ENCODE data around the gene INHBC. TPM values are rescaled to one million over a fixed set of nuclear protein-coding genes. Genes with fewer than 3 reads are reported as not detected.
A peak's percentile ranks its signal among the peaks of the same experiment; 100 is the strongest.

The INHBC gene
- total and polyA plus RNA-seq, 10 donors: 0.19 TPM; not detected in 9

DNA sequence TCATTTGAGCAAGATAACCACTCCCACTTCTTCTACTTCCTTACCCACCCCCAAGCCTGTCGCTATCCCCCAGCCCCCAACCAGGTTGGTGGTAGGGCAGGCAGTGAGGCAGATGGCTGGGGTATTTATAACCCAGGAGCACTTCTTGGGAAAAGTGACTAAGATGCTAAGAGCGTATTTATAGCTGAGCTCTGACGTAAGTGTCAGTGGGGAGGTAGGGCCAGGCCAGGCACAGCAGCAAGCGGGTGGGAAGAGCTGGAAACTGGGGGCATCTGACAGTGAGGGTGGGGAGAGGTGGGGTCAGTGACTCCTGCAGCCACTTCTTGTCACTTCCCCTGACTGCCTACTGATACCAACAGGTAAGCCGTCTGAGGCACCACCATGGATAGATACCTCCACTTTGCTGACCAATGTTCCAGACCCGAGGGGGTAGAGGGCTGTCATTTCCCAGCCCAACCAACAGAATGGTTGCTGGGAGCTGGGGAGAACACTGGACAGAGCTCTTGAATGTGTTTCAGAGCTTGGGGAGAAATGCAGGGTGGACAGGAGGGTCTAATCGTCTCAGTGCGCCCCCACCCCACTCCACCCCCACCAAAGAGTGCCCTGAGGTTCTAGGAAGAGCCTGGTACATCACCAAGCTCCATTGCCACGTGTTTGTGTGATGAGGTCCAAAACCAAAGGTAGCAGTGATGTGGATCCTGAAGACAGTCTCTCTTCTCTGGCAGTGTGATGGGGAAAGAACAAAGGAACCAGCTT lies 17.8 kb downstream of the INHBC start:
- Histone ChIP-seq H3K4me1 (peaks cover 0 to 23% (median 4%) of the 10 kb centered on the region in 6 donors), H3K9me3 (no peaks in the 10 kb centered on the region), H3K4me3 (no peak overlapping the region), H3K27me3 (replicated peaks in 1 of 7) (peaks cover 0 to 7% (median 0%) of the 10 kb centered on the region in 7 donors), H3K27ac (no peak overlapping the region), H3K36me3 (no peaks in the 10 kb centered on the region)
- intact Hi-C loops (cut with DNase I; ENCODE audit: low total_unique reads): loop anchor here (5.0 kb wide), 1 partner anchor 190 kb away; no protein-coding TSS in a partner anchor
- peak; percentile 42 for DNase-seq
- 30 to 45% (median 40%) methylated on average over 9 of the region's 9 CpGs for WGBS, 5 donors
- TF ChIP-seq POLR2A (IDR thresholded peaks at IDR 0.05) (no peak), POLR2AphosphoS5 (IDR thresholded peaks at IDR 0.05) (no peak)
- TF ChIP-seq, protein P1, sequence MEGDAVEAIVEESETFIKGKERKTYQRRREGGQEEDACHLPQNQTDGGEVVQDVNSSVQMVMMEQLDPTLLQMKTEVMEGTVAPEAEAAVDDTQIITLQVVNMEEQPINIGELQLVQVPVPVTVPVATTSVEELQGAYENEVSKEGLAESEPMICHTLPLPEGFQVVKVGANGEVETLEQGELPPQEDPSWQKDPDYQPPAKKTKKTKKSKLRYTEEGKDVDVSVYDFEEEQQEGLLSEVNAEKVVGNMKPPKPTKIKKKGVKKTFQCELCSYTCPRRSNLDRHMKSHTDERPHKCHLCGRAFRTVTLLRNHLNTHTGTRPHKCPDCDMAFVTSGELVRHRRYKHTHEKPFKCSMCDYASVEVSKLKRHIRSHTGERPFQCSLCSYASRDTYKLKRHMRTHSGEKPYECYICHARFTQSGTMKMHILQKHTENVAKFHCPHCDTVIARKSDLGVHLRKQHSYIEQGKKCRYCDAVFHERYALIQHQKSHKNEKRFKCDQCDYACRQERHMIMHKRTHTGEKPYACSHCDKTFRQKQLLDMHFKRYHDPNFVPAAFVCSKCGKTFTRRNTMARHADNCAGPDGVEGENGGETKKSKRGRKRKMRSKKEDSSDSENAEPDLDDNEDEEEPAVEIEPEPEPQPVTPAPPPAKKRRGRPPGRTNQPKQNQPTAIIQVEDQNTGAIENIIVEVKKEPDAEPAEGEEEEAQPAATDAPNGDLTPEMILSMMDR (IDR thresholded peaks at IDR 0.05 in 8 of 11, conservative IDR thresholded peaks at IDR 0.05 in 3 of 11): no peak

DNA sequence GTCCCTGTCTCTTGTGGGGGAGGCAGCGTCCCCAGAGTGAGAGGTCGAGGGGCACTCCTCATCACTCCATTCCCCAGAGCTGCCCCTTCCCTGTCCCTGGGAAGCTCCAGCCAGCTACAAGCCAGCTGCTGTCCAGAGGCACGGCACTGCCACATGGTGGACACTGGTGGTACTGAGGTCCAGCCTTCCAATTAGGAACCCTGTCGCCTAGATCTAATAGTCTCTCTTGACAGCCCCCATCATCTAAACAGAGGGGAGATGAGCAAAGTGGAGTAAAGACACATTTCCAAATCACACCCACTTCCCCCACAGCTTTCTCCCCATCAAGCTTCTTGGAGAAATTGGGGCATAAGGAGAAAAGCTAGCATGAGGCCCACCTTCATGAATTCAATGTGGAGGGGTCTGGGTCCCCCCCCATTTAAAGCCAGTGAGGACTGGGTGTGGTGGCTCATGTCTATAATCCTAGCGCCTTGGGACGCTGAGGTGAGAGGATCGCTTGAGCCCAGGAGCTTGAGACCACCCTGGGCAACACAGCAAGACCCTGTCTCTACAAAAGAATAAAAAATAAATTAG lies 18.4 kb downstream of the INHBC start:
- peaks cover 0 to 23% (median 4%) of the 10 kb centered on the region in 6 donors for H3K4me1 ChIP-seq
- DNase-seq: peak; percentile 90
- WGBS, 5 donors: 23 to 35% (median 30%) methylated on average over 5 to 7 of the region's 7 CpGs
- H3K27ac ChIP-seq: no peak overlapping the region
- H3K4me3 ChIP-seq: no peak overlapping the region
- intact Hi-C loops (cut with DNase I; ENCODE audit: low total_unique reads): loop anchor here (5.0 kb wide), 1 partner anchor 191 kb away; no protein-coding TSS in a partner anchor
- H3K36me3 ChIP-seq: no peaks in the 10 kb centered on the region
- peaks cover 0 to 7% (median 0%) of the 10 kb centered on the region in 7 donors for H3K27me3 ChIP-seq (replicated peaks in 1 of 7)
- no peaks in the 10 kb centered on the region for H3K9me3 ChIP-seq
- TF ChIP-seq POLR2AphosphoS5 (IDR thresholded peaks at IDR 0.05) (peak in 2 of 3 donors; percentile 36 to 43), POLR2A (IDR thresholded peaks at IDR 0.05) (no peak)
- TF ChIP-seq, protein P1 (IDR thresholded peaks at IDR 0.05 in 8 of 11, conservative IDR thresholded peaks at IDR 0.05 in 3 of 11): peak; percentile 67 to 87 (median 83)

DNA sequence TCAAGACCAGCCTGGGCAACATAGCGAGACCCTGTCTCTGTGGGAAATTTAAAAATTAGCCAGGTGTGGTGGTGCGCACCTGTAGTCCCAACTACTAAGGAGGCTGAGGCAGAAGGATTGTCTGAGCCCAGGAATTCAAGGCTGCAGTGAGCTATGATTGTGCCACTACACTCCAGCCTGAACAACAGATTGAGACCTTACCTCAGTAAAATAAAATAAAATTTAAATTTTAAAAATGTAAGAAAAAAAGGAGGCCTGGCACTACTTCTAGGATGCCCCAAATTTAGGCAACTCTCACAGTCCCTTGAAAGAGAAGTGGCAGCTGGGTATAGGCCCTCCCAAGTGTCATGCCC lies 19.6 kb downstream of the INHBC start:
- intact Hi-C loops (cut with DNase I; ENCODE audit: low total_unique reads): loop anchor here (5.0 kb wide), 1 partner anchor 192 kb away; no protein-coding TSS in a partner anchor
- Histone ChIP-seq H3K36me3 (no peaks in the 10 kb centered on the region), H3K27me3 (replicated peaks in 1 of 7) (peaks cover 0 to 7% (median 0%) of the 10 kb centered on the region in 7 donors), H3K9me3 (no peaks in the 10 kb centered on the region), H3K4me3 (no peak overlapping the region), H3K4me1 (peaks cover 6 to 32% (median 12%) of the 10 kb centered on the region in 6 donors), H3K27ac (no peak overlapping the region)
- DNase-seq: no peak
- no peak for TF ChIP-seq POLR2A (IDR thresholded peaks at IDR 0.05)
- TF ChIP-seq POLR2AphosphoS5 (IDR thresholded peaks at IDR 0.05): no peak
- TF ChIP-seq, protein P1 (IDR thresholded peaks at IDR 0.05 in 8 of 11, conservative IDR thresholded peaks at IDR 0.05 in 3 of 11): no peak
- 94 to 100% (median 98%) methylated on average over 2 of the region's 2 CpGs for WGBS, 5 donors

All from spleen (tissue), 11 donors.